Fibroblast of skin of right quadriceps (primary cell): ENCODE measurements around the gene PHOX2A.

Experiments
- DNase-seq: peaks from one replicate; pipeline ENCODE4 v3.0.0-alpha.2; 2013

The PHOX2A gene

GRCh38 chr11:72247584-72247983 lies 3.6 kb upstream of the PHOX2A start:
- no peak for DNase-seq

GRCh38 chr11:72245263-72245816 lies 1.4 kb upstream of the PHOX2A start:
- DNase-seq, result no peak

- DNase-seq, result no peak
These were observed 636 bp upstream of the PHOX2A start for GRCh38 chr11:72244361-72245262.

- no peak for DNase-seq
These were observed 560 bp downstream of the PHOX2A start for GRCh38 chr11:72243173-72244059.

- no peak for DNase-seq
These were observed 1.8 kb downstream of the PHOX2A start for GRCh38 chr11:72242141-72242540.

- DNase-seq, result no peak
These were observed 2.6 kb downstream of the PHOX2A start for GRCh38 chr11:72241291-72241781.

- no peak for DNase-seq
These were observed 3.3 kb downstream of the PHOX2A start for GRCh38 chr11:72240461-72241290.

- no peak for DNase-seq
These were observed 4.0 kb downstream of the PHOX2A start for GRCh38 chr11:72239849-72240460.

GRCh38 chr11:72239313-72239848 lies 4.6 kb downstream of the PHOX2A start:
- peak; percentile 38 for DNase-seq

GRCh38 chr11:72238492-72239312 lies 5.3 kb downstream of the PHOX2A start:
- DNase-seq, result no peak

- DNase-seq, result peak; percentile 65
These were observed 5.9 kb downstream of the PHOX2A start for GRCh38 chr11:72238040-72238450.

- DNase-seq, result no peak
These were observed 6.7 kb downstream of the PHOX2A start for GRCh38 chr11:72237112-72237931.

- DNase-seq, result no peak
These were observed 7.2 kb downstream of the PHOX2A start for GRCh38 chr11:72236774-72237111.

GRCh38 chr11:72236083-72236697 lies 7.8 kb downstream of the PHOX2A start:
- no peak for DNase-seq

- no peak for DNase-seq
These were observed 8.5 kb downstream of the PHOX2A start for GRCh38 chr11:72235351-72236057.

- DNase-seq, result no peak
These were observed 9.1 kb downstream of the PHOX2A start for GRCh38 chr11:72234920-72235319.

GRCh38 chr11:72234514-72234830 lies 9.5 kb downstream of the PHOX2A start:
- no peak for DNase-seq

GRCh38 chr11:72233773-72234513 lies 10.0 kb downstream of the PHOX2A start:
- DNase-seq, result no peak
